ENCODE results near the gene NFATC2IP. TPM values are rescaled to one million over a fixed set of nuclear protein-coding genes. Genes with fewer than 3 reads are reported as not detected.

NFATC2IP gene
- total RNA-seq, 1 experiment from 2014 or later: 73.0 TPM

DNA sequence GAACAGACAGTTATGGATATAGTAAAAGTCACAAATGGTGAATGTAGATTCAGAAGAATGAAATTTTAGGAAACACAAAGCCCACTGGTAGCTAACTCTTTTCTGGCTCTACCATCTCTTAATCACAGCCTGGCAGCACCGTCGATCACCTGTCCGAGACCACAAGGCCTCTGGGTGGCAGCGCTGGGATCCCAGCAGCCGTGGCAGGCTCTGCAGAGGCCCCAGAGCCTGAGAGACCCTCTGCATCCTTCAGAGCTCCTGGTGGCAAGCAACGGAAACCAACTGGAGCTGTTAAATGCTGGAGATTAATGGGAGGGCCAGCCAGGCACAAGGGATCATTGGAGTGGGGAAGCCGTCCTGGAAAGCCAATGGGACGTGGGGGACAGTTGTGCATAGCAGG is 60.4 kb downstream of the NFATC2IP start:
- ChIA-PET POLR2A (ENCODE audit: unreplicated experiment) (no interaction called here), CTCF (interaction anchor here (0.6 kb wide), 1 partner anchor 711 kb away, joined by 3 read pairs; no protein-coding TSS in a partner anchor)
- Histone ChIP-seq H3K79me2 (ENCODE audit: low read depth) (no peaks in the 10 kb centered on the region), H4K20me1 (ENCODE audit: insufficient read depth) (no peaks in the 10 kb centered on the region), H3K4me1 (replicated peaks; ENCODE audit: insufficient read depth) (peaks cover 4% of the 10 kb centered on the region; the same call in 1 of the 2 replicates), H3K9me3 (ENCODE audit: insufficient read depth, low read depth) (no peaks in the 10 kb centered on the region), H3K36me3 (ENCODE audit: low read depth) (no peaks in the 10 kb centered on the region), H3K4me3 (no peak overlapping the region), H3K9me2 (ENCODE audit: insufficient read depth) (no peaks in the 10 kb centered on the region), H3K27me3 (ENCODE audit: insufficient read depth, low read depth) (no peaks in the 10 kb centered on the region), H3F3A (ENCODE audit: insufficient read depth, low read depth) (peaks cover 4% of the 10 kb centered on the region; the same call in 1 of the 2 replicates), H3K4me2 (no peak overlapping the region), H2AFZ (no peak overlapping the region), H3K27ac (no peak overlapping the region)
- DNase-seq: peak in 1 of 2 experiments; percentile 32
- intact Hi-C loops (cut with micrococcal nuclease; ENCODE audit: unreplicated experiment): no loop called here
- BruUV-seq (replicated peaks): no TSS peak
- TF ChIP-seq EZH2 (IDR thresholded peaks at IDR 0.05; ENCODE audit: low read depth): no peak
- TF ChIP-seq, protein P1, sequence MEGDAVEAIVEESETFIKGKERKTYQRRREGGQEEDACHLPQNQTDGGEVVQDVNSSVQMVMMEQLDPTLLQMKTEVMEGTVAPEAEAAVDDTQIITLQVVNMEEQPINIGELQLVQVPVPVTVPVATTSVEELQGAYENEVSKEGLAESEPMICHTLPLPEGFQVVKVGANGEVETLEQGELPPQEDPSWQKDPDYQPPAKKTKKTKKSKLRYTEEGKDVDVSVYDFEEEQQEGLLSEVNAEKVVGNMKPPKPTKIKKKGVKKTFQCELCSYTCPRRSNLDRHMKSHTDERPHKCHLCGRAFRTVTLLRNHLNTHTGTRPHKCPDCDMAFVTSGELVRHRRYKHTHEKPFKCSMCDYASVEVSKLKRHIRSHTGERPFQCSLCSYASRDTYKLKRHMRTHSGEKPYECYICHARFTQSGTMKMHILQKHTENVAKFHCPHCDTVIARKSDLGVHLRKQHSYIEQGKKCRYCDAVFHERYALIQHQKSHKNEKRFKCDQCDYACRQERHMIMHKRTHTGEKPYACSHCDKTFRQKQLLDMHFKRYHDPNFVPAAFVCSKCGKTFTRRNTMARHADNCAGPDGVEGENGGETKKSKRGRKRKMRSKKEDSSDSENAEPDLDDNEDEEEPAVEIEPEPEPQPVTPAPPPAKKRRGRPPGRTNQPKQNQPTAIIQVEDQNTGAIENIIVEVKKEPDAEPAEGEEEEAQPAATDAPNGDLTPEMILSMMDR (conservative IDR thresholded peaks at IDR 0.05): no peak

DNA sequence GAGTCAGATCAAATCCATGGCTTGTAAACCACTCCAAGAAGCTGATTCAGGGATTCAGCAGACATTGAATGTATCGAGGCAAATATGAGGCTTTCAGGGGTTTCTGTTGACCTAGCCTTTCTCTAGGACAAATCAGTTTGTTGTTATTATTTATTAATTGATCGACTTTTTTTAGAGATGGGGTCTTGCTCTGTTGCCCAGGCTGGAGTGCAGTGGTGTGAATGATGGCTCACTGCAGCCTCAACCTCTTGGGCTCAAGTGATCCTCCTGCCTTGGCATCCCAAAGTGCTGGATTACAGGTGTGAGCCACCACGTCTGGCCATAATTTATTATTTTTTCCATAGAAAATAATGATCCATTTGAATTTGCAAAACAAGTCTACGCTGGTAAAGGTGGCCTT is 61.1 kb downstream of the NFATC2IP start:
- H4K20me1 ChIP-seq (ENCODE audit: insufficient read depth): no peaks in the 10 kb centered on the region
- H3K4me2 ChIP-seq: no peak overlapping the region
- H3K36me3 ChIP-seq (ENCODE audit: low read depth): no peaks in the 10 kb centered on the region
- intact Hi-C loops (cut with micrococcal nuclease; ENCODE audit: unreplicated experiment): no loop called here
- no TSS peak for BruUV-seq (replicated peaks)
- H3K79me2 ChIP-seq (ENCODE audit: low read depth): no peaks in the 10 kb centered on the region
- ChIA-PET CTCF (no interaction called here), POLR2A (ENCODE audit: unreplicated experiment) (no interaction called here)
- H3F3A ChIP-seq (ENCODE audit: insufficient read depth, low read depth): peaks cover 4% of the 10 kb centered on the region; the same call in 1 of the 2 replicates
- no peaks in the 10 kb centered on the region for H3K9me2 ChIP-seq (ENCODE audit: insufficient read depth)
- H3K4me1 ChIP-seq (replicated peaks; ENCODE audit: insufficient read depth): peaks cover 4% of the 10 kb centered on the region; the same call in 1 of the 2 replicates
- DNase-seq: peak in 1 of 2 experiments; percentile 18
- TF ChIP-seq, protein P1 (conservative IDR thresholded peaks at IDR 0.05): no peak
- no peak for TF ChIP-seq EZH2 (IDR thresholded peaks at IDR 0.05; ENCODE audit: low read depth)
- H3K4me3 ChIP-seq: no peak overlapping the region
- no peaks in the 10 kb centered on the region for H3K9me3 ChIP-seq (ENCODE audit: insufficient read depth, low read depth)
- no peaks in the 10 kb centered on the region for H3K27me3 ChIP-seq (ENCODE audit: insufficient read depth, low read depth)
- H3K27ac ChIP-seq: no peak overlapping the region
- H2AFZ ChIP-seq: no peak overlapping the region

DNA sequence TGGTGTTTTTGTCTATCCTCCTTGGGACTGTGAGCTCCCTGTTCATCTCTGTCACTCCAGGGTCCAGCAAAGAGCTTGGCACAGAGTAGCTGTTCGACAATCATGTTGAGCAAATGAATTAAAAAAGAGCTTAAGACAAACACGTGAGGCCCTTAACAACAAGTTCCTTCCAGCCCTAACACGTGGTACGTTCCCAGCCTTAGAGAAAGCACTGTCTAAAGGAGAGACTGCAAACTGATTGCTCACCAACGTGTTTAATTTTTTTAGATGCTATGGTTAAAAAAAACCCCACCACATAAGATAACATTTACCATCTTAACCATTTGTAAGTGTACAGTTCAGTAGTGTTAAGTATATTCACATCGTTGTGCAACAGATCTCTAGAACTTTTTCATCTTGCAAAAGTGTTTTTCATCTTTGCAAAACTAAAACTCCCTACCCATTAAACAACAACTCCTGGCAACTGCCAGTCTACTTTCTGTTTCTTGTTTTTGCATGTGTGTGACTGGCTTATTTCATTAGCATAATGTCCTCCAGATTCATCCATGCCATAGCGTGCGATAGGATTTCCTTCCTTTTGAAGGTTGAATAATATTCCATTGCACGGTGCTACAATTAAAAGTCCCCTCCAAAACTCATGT is 62.3 kb downstream of the NFATC2IP start:
- Histone ChIP-seq H3K27me3 (ENCODE audit: insufficient read depth, low read depth) (no peaks in the 10 kb centered on the region), H3K4me1 (replicated peaks; ENCODE audit: insufficient read depth) (peaks cover 4% of the 10 kb centered on the region; the same call in 1 of the 2 replicates), H3K27ac (no peak overlapping the region), H3K4me2 (no peak overlapping the region), H3K79me2 (ENCODE audit: low read depth) (no peaks in the 10 kb centered on the region), H3K9me2 (ENCODE audit: insufficient read depth) (no peaks in the 10 kb centered on the region), H4K20me1 (ENCODE audit: insufficient read depth) (no peaks in the 10 kb centered on the region), H3K4me3 (no peak overlapping the region), H2AFZ (no peak overlapping the region), H3K9me3 (ENCODE audit: insufficient read depth, low read depth) (no peaks in the 10 kb centered on the region), H3K36me3 (ENCODE audit: low read depth) (no peaks in the 10 kb centered on the region), H3F3A (ENCODE audit: insufficient read depth, low read depth) (peaks cover 4% of the 10 kb centered on the region; the same call in 1 of the 2 replicates)
- ChIA-PET POLR2A (ENCODE audit: unreplicated experiment) (no interaction called here), CTCF (no interaction called here)
- peak in 1 of 2 experiments; percentile 17 for DNase-seq
- BruUV-seq (replicated peaks): no TSS peak
- intact Hi-C loops (cut with micrococcal nuclease; ENCODE audit: unreplicated experiment): no loop called here
- no peak for TF ChIP-seq EZH2 (IDR thresholded peaks at IDR 0.05; ENCODE audit: low read depth)
- TF ChIP-seq, protein P1 (conservative IDR thresholded peaks at IDR 0.05): no peak
